ENCODE results near the gene EDARADD.
"Not testable (repeated sequence)": the region's sequence is repeated elsewhere in the genome, so short reads cannot be mapped to it uniquely, and the experiment has no call there.

EDARADD gene

GRCh38 chr1:236480758-236481436 lies 86.8 kb downstream of the EDARADD start:
- no peak overlapping the region for H4K8ac ChIP-seq (ENCODE audit: low read depth, low read length)
- no peak overlapping the region for H3K23ac ChIP-seq (ENCODE audit: low read depth, low read length, poor library complexity)
- no peaks in the 10 kb centered on the region for H3K4me1 ChIP-seq (ENCODE audit: control insufficient read depth in 2 of 2, insufficient read depth in 1 of 2, low read depth in 1 of 2, low read length in 2 of 2)
- no peak overlapping the region for H3K27ac ChIP-seq (replicated peaks; ENCODE audit: low read length)
- H2AFZ ChIP-seq (ENCODE audit: low read length): no peak overlapping the region
- no peaks in the 10 kb centered on the region for H3K27me3 ChIP-seq (ENCODE audit: control insufficient read depth in 3 of 3, insufficient read depth in 3 of 3, low read depth in 1 of 3, low read length in 3 of 3)
- no peak overlapping the region for H3K4me2 ChIP-seq (ENCODE audit: insufficient read depth, low read length, poor library complexity, severe bottlenecking)
- H3K18ac ChIP-seq (ENCODE audit: low read length): no peak overlapping the region
- no peak overlapping the region for H3K9ac ChIP-seq (ENCODE audit: low read depth, low read length, poor library complexity)
- DNase-seq (ENCODE audit: low spot score): no peak
- no peak overlapping the region for H4K91ac ChIP-seq (ENCODE audit: low read depth, low read length, poor library complexity)
- H2BK15ac ChIP-seq (ENCODE audit: low read length): no peak overlapping the region
- no peak overlapping the region for H3K4me3 ChIP-seq (ENCODE audit: low read length in 2 of 2)
- H2AK5ac ChIP-seq (ENCODE audit: low read depth, low read length): no peak overlapping the region
- H3K79me1 ChIP-seq (ENCODE audit: low read depth, low read length): no peaks in the 10 kb centered on the region
- H3K14ac ChIP-seq (ENCODE audit: low read length): no peak overlapping the region
- WGBS, 2 donors (ENCODE audit: extremely low coverage in 2 of 2, insufficient read length in 2 of 2, insufficient replicate concordance in 1 of 2): no CpG with 5 or more reads among the region's 5 CpGs
- no peaks in the 10 kb centered on the region for H3K9me3 ChIP-seq (replicated peaks in 1 of 2; ENCODE audit: control insufficient read depth in 2 of 2, insufficient read depth in 1 of 2, low read depth in 1 of 2, low read length in 2 of 2)
- no peaks in the 10 kb centered on the region for H3K36me3 ChIP-seq (replicated peaks in 1 of 2; ENCODE audit: control insufficient read depth in 2 of 2, insufficient read depth in 2 of 2, low read length in 2 of 2)
- H2BK12ac ChIP-seq (ENCODE audit: low read length): no peak overlapping the region
- H3K4ac ChIP-seq (ENCODE audit: low read length): no peak overlapping the region
- H2BK120ac ChIP-seq (ENCODE audit: low read depth, low read length): no peak overlapping the region
- H2BK5ac ChIP-seq (ENCODE audit: low read length): no peak overlapping the region

- peaks cover 0 to 2% of the 10 kb centered on the region in 2 donors for H3K4me1 ChIP-seq (ENCODE audit: control insufficient read depth in 2 of 2, insufficient read depth in 1 of 2, low read depth in 1 of 2, low read length in 2 of 2)
- H2BK5ac ChIP-seq (ENCODE audit: low read length): no peak overlapping the region
- H3K14ac ChIP-seq (ENCODE audit: low read length): no peak overlapping the region
- H3K27me3 ChIP-seq (ENCODE audit: control insufficient read depth in 3 of 3, insufficient read depth in 3 of 3, low read depth in 1 of 3, low read length in 3 of 3): no peaks in the 10 kb centered on the region
- no peak overlapping the region for H3K4me2 ChIP-seq (ENCODE audit: insufficient read depth, low read length, poor library complexity, severe bottlenecking)
- H3K4ac ChIP-seq (ENCODE audit: low read length): no peak overlapping the region
- H3K79me1 ChIP-seq (ENCODE audit: low read depth, low read length): no peaks in the 10 kb centered on the region
- peak overlapping the region; percentile 34 for H3K23ac ChIP-seq (ENCODE audit: low read depth, low read length, poor library complexity)
- H3K4me3 ChIP-seq (ENCODE audit: low read length in 2 of 2): no peak overlapping the region
- H3K27ac ChIP-seq (replicated peaks; ENCODE audit: low read length): no peak overlapping the region
- no peak overlapping the region for H4K8ac ChIP-seq (ENCODE audit: low read depth, low read length)
- no peak overlapping the region for H2AFZ ChIP-seq (ENCODE audit: low read length)
- H3K9ac ChIP-seq (ENCODE audit: low read depth, low read length, poor library complexity): no peak overlapping the region
- no peak for DNase-seq (ENCODE audit: low spot score)
- no peak overlapping the region for H2BK12ac ChIP-seq (ENCODE audit: low read length)
- H3K9me3 ChIP-seq (replicated peaks in 1 of 2; ENCODE audit: control insufficient read depth in 2 of 2, insufficient read depth in 1 of 2, low read depth in 1 of 2, low read length in 2 of 2): no peaks in the 10 kb centered on the region
- H2BK120ac ChIP-seq (ENCODE audit: low read depth, low read length): no peak overlapping the region
- H3K36me3 ChIP-seq (replicated peaks in 1 of 2; ENCODE audit: control insufficient read depth in 2 of 2, insufficient read depth in 2 of 2, low read length in 2 of 2): no peaks in the 10 kb centered on the region
- no peak overlapping the region for H3K18ac ChIP-seq (ENCODE audit: low read length)
- no CpG with 5 or more reads among the region's 14 CpGs for WGBS, 2 donors (ENCODE audit: extremely low coverage in 2 of 2, insufficient read length in 2 of 2, insufficient replicate concordance in 1 of 2)
- no peak overlapping the region for H2AK5ac ChIP-seq (ENCODE audit: low read depth, low read length)
- no peak overlapping the region for H4K91ac ChIP-seq (ENCODE audit: low read depth, low read length, poor library complexity)
- H2BK15ac ChIP-seq (ENCODE audit: low read length): no peak overlapping the region
These were observed 90.4 kb downstream of the EDARADD start for GRCh38 chr1:236484310-236484971.

DNA sequence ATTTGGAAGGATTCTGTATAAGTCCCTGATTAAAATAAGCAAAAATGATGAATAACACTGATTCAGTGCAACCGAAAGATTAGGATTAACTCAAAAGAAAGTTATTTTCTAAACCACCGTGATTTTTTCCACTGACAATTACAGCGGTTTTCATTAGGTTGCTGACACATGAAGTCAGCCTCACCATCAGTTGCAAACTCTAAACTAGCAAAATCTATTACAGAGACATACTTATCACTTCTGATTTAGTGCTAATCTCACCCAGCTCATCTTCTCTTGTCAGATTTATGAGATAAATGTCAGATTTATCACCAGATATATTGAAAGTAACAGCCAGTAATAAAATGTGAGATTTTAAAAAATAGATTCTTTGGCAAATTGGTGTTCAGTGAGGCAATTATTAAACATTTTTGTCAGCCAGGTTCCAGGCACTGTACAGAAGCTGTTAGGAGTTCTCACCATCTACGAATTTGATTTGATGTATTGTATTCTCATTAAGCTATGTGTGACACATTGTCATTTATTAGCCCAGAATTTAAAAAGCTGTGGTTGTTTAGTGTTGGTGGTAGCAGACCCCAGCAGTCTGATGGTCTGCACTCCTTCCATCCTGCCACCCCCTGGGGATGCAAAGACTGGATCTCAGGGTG lies 92.4 kb downstream of the EDARADD start:
- no peak overlapping the region for H3K9ac ChIP-seq (ENCODE audit: low read depth, low read length, poor library complexity)
- no peak overlapping the region for H2BK5ac ChIP-seq (ENCODE audit: low read length)
- H3K79me1 ChIP-seq (ENCODE audit: low read depth, low read length): no peaks in the 10 kb centered on the region
- H3K18ac ChIP-seq (ENCODE audit: low read length): peak overlapping the region; percentile 65
- H3K4ac ChIP-seq (ENCODE audit: low read length): no peak overlapping the region
- no peaks in the 10 kb centered on the region for H3K27me3 ChIP-seq (ENCODE audit: control insufficient read depth in 3 of 3, insufficient read depth in 3 of 3, low read depth in 1 of 3, low read length in 3 of 3)
- H2BK15ac ChIP-seq (ENCODE audit: low read length): no peak overlapping the region
- H3K4me2 ChIP-seq (ENCODE audit: insufficient read depth, low read length, poor library complexity, severe bottlenecking): no peak overlapping the region
- peak overlapping the region; percentile 92 for H3K23ac ChIP-seq (ENCODE audit: low read depth, low read length, poor library complexity)
- H2BK120ac ChIP-seq (ENCODE audit: low read depth, low read length): no peak overlapping the region
- no peak for DNase-seq (ENCODE audit: low spot score)
- H2BK12ac ChIP-seq (ENCODE audit: low read length): no peak overlapping the region
- H3K36me3 ChIP-seq (replicated peaks in 1 of 2; ENCODE audit: control insufficient read depth in 2 of 2, insufficient read depth in 2 of 2, low read length in 2 of 2): no peaks in the 10 kb centered on the region
- no CpG with 5 or more reads among the region's 4 CpGs for WGBS, 2 donors (ENCODE audit: extremely low coverage in 2 of 2, insufficient read length in 2 of 2, insufficient replicate concordance in 1 of 2)
- no peak overlapping the region for H4K91ac ChIP-seq (ENCODE audit: low read depth, low read length, poor library complexity)
- no peak overlapping the region for H3K4me3 ChIP-seq (ENCODE audit: low read length in 2 of 2)
- no peak overlapping the region for H2AK5ac ChIP-seq (ENCODE audit: low read depth, low read length)
- H3K14ac ChIP-seq (ENCODE audit: low read length): no peak overlapping the region
- no peak overlapping the region for H2AFZ ChIP-seq (ENCODE audit: low read length)
- H4K8ac ChIP-seq (ENCODE audit: low read depth, low read length): no peak overlapping the region
- H3K9me3 ChIP-seq (replicated peaks in 1 of 2; ENCODE audit: control insufficient read depth in 2 of 2, insufficient read depth in 1 of 2, low read depth in 1 of 2, low read length in 2 of 2): no peaks in the 10 kb centered on the region
- H3K4me1 ChIP-seq (ENCODE audit: control insufficient read depth in 2 of 2, insufficient read depth in 1 of 2, low read depth in 1 of 2, low read length in 2 of 2): peaks cover 0 to 2% of the 10 kb centered on the region in 2 donors
- no peak overlapping the region for H3K27ac ChIP-seq (replicated peaks; ENCODE audit: low read length)

- H3K23ac ChIP-seq (ENCODE audit: low read depth, low read length, poor library complexity); H2AK5ac ChIP-seq (ENCODE audit: low read depth, low read length); H3K36me3 ChIP-seq (replicated peaks in 1 of 2; ENCODE audit: control insufficient read depth in 2 of 2, insufficient read depth in 2 of 2, low read length in 2 of 2); H2BK5ac ChIP-seq (ENCODE audit: low read length); H3K4me1 ChIP-seq (ENCODE audit: control insufficient read depth in 2 of 2, insufficient read depth in 1 of 2, low read depth in 1 of 2, low read length in 2 of 2); H3K27me3 ChIP-seq (ENCODE audit: control insufficient read depth in 3 of 3, insufficient read depth in 3 of 3, low read depth in 1 of 3, low read length in 3 of 3); H2AFZ ChIP-seq (ENCODE audit: low read length); H3K4me3 ChIP-seq (ENCODE audit: low read length in 2 of 2); DNase-seq (ENCODE audit: low spot score); H3K9ac ChIP-seq (ENCODE audit: low read depth, low read length, poor library complexity); H2BK120ac ChIP-seq (ENCODE audit: low read depth, low read length); H2BK15ac ChIP-seq (ENCODE audit: low read length); H3K4ac ChIP-seq (ENCODE audit: low read length); H3K18ac ChIP-seq (ENCODE audit: low read length); H4K91ac ChIP-seq (ENCODE audit: low read depth, low read length, poor library complexity); H4K8ac ChIP-seq (ENCODE audit: low read depth, low read length); H2BK12ac ChIP-seq (ENCODE audit: low read length); H3K79me1 ChIP-seq (ENCODE audit: low read depth, low read length); H3K9me3 ChIP-seq (replicated peaks in 1 of 2; ENCODE audit: control insufficient read depth in 2 of 2, insufficient read depth in 1 of 2, low read depth in 1 of 2, low read length in 2 of 2); H3K4me2 ChIP-seq (ENCODE audit: insufficient read depth, low read length, poor library complexity, severe bottlenecking); H3K27ac ChIP-seq (replicated peaks; ENCODE audit: low read length); H3K14ac ChIP-seq (ENCODE audit: low read length): not testable (repeated sequence)
- no CpG with 5 or more reads among the region's 3 CpGs for WGBS, 2 donors (ENCODE audit: extremely low coverage in 2 of 2, insufficient read length in 2 of 2, insufficient replicate concordance in 1 of 2)
These were observed 95.1 kb downstream of the EDARADD start for GRCh38 chr1:236489161-236489560.

Measured in neuronal stem cell (in vitro differentiated cells).